ENCODE measurements around the gene SMIM28. TPM values are rescaled to one million over a fixed set of nuclear protein-coding genes. Genes with fewer than 3 reads are reported as not detected.

Gene SMIM28
- total and polyA plus RNA-seq, 8 donors: not detected

GRCh38 chr6:138372711-138373463, 4.8 kb upstream of the SMIM28 start:
- intact Hi-C loops (cut with DNase I): no loop called here
- DNase-seq (no peak), ATAC-seq (no peak)
- no peak overlapping the region for H3K27ac ChIP-seq
- H3K9me3 ChIP-seq: no peaks in the 10 kb centered on the region
- no peaks in the 10 kb centered on the region for H3K36me3 ChIP-seq
- no peak for TF ChIP-seq CTCF (IDR thresholded peaks at IDR 0.05)
- H3K27me3 ChIP-seq: no peaks in the 10 kb centered on the region
- no peak overlapping the region for H3K4me3 ChIP-seq
- H3K4me1 ChIP-seq: no peaks in the 10 kb centered on the region

- Histone ChIP-seq H3K4me3 (no peak overlapping the region), H3K4me1 (no peaks in the 10 kb centered on the region), H3K27ac (no peak overlapping the region), H3K27me3 (no peaks in the 10 kb centered on the region), H3K9me3 (no peaks in the 10 kb centered on the region), H3K36me3 (no peaks in the 10 kb centered on the region)
- DNase-seq (no peak), ATAC-seq (no peak)
- TF ChIP-seq CTCF (IDR thresholded peaks at IDR 0.05): no peak
- intact Hi-C loops (cut with DNase I): no loop called here
Observed at GRCh38 chr6:138374230-138374629, 3.5 kb upstream of the SMIM28 start.

GRCh38 chr6:138374815-138375214, 2.9 kb upstream of the SMIM28 start:
- TF ChIP-seq CTCF (IDR thresholded peaks at IDR 0.05): no peak
- Histone ChIP-seq H3K27ac (no peak overlapping the region), H3K9me3 (no peaks in the 10 kb centered on the region), H3K36me3 (no peaks in the 10 kb centered on the region), H3K27me3 (no peaks in the 10 kb centered on the region), H3K4me1 (no peaks in the 10 kb centered on the region), H3K4me3 (no peak overlapping the region)
- ATAC-seq (no peak), DNase-seq (no peak)
- intact Hi-C loops (cut with DNase I): no loop called here

- H3K27ac ChIP-seq: no peak overlapping the region
- TF ChIP-seq CTCF (IDR thresholded peaks at IDR 0.05): no peak
- intact Hi-C loops (cut with DNase I): no loop called here
- no peak for DNase-seq
- H3K27me3 ChIP-seq: no peaks in the 10 kb centered on the region
- no peaks in the 10 kb centered on the region for H3K4me1 ChIP-seq
- no peaks in the 10 kb centered on the region for H3K36me3 ChIP-seq
- H3K9me3 ChIP-seq: no peaks in the 10 kb centered on the region
- H3K4me3 ChIP-seq: no peak overlapping the region
- no peak for ATAC-seq
Observed at GRCh38 chr6:138377042-138377441, 663 bp upstream of the SMIM28 start.

GRCh38 chr6:138378463-138378862, 758 bp downstream of the SMIM28 start:
- H3K4me3 ChIP-seq: no peak overlapping the region
- H3K4me1 ChIP-seq: no peaks in the 10 kb centered on the region
- DNase-seq (no peak), ATAC-seq (no peak)
- H3K36me3 ChIP-seq: no peaks in the 10 kb centered on the region
- no peaks in the 10 kb centered on the region for H3K27me3 ChIP-seq
- no peaks in the 10 kb centered on the region for H3K9me3 ChIP-seq
- TF ChIP-seq CTCF (IDR thresholded peaks at IDR 0.05): no peak
- no peak overlapping the region for H3K27ac ChIP-seq
- intact Hi-C loops (cut with DNase I): no loop called here

Data from left lung (tissue), 10 donors.